GM15510 (cell line): ENCODE results near the gene GULP1.

ENCODE experiments used
- POLR2A ChIP-seq: IDR thresholded peaks from 3 replicates; pipeline ENCODE4 v1.6.1; 2011; ENCODE audit warnings: borderline replicate concordance; ENCODE audit not compliant: insufficient read length; ENCODE audit errors: extremely low read depth

GULP1 gene

GRCh38 chr2:188406414-188406813 is 114.7 kb downstream of the GULP1 start:
- TF ChIP-seq POLR2A, result no peak

- no peak for TF ChIP-seq POLR2A
These were observed 119.0 kb downstream of the GULP1 start for GRCh38 chr2:188410504-188411235.

- TF ChIP-seq POLR2A, result no peak
These were observed 120.5 kb downstream of the GULP1 start for GRCh38 chr2:188412190-188412589.

- TF ChIP-seq POLR2A, result no peak
These were observed 122.7 kb downstream of the GULP1 start for GRCh38 chr2:188414411-188414810.

GRCh38 chr2:188414869-188415753 is 123.4 kb downstream of the GULP1 start:
- TF ChIP-seq POLR2A, result no peak

- TF ChIP-seq POLR2A, result no peak
These were observed 124.0 kb downstream of the GULP1 start for GRCh38 chr2:188415754-188416083.

- no peak for TF ChIP-seq POLR2A
These were observed 124.7 kb downstream of the GULP1 start for GRCh38 chr2:188416367-188416766.

- TF ChIP-seq POLR2A, result no peak
These were observed 131.1 kb downstream of the GULP1 start for GRCh38 chr2:188422726-188423125.

GRCh38 chr2:188425266-188425665 is 133.6 kb downstream of the GULP1 start:
- TF ChIP-seq POLR2A, result no peak

- no peak for TF ChIP-seq POLR2A
These were observed 134.4 kb downstream of the GULP1 start for GRCh38 chr2:188426121-188426520.

GRCh38 chr2:188430705-188431104 is 139.0 kb downstream of the GULP1 start:
- TF ChIP-seq POLR2A, result no peak

- TF ChIP-seq POLR2A, result no peak
These were observed 142.3 kb downstream of the GULP1 start for GRCh38 chr2:188434018-188434417.

GRCh38 chr2:188435115-188435514 is 143.4 kb downstream of the GULP1 start:
- TF ChIP-seq POLR2A, result no peak

GRCh38 chr2:188437537-188437936 is 145.9 kb downstream of the GULP1 start:
- no peak for TF ChIP-seq POLR2A

GRCh38 chr2:188439986-188440385 is 148.3 kb downstream of the GULP1 start:
- no peak for TF ChIP-seq POLR2A

GRCh38 chr2:188440849-188441248 is 149.2 kb downstream of the GULP1 start:
- TF ChIP-seq POLR2A, result no peak
